Epithelial cell of umbilical artery (primary cell): Measurements from ENCODE around the gene MSH3. TPM values are rescaled to one million over a fixed set of nuclear protein-coding genes. Genes with fewer than 3 reads are reported as not detected.

Experiments used
- total RNA-seq: library from RNA; depleted of rRNA; stranded (reverse); fragments of >200 nt; gene quantifications from 2 replicates; pipeline ENCODE4 v1.2.3, GENCODE V29; 2014

Gene MSH3
- 8.8 and 10.6 TPM in 2 replicates for total RNA-seq

DNA sequence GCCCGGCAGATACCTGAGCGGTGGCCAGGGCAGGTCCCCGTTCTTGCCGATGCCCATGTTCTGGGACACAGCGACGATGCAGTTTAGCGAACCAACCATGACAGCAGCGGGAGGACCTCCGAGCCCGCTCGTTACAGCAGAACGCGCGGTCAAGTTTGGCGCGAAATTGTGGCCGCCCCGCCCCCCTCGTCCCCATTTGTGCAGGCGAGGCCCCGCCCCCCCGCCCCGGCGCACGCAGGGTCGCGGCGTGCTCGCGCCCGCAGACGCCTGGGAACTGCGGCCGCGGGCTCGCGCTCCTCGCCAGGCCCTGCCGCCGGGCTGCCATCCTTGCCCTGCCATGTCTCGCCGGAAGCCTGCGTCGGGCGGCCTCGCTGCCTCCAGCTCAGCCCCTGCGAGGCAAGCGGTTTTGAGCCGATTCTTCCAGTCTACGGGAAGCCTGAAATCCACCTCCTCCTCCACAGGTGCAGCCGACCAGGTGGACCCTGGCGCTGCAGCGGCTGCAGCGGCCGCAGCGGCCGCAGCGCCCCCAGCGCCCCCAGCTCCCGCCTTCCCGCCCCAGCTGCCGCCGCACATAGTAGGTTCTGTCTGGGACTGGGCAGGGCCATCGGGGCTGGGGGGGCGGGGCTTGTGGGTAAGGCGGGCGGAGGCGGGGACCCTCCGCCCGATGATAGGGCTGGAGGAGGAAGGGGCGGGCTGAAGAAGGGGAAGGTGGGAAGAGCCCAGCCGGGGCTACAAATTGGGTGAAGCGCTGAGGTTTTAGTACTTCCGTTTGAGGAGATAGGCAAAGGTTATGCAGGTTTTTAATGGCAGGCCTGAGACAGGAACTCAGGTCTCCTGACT, at the start of gene MSH3, which contains the start of gene DHFR:
TSS of gene MSH3 (plus strand) at position 262 of the 840 bp plus-strand sequence. CDS start at position 338, 76 bp downstream.
TSS of gene DHFR (minus strand) at position 593 of the 840 bp plus-strand sequence. CDS start at position 99, 494 bp downstream.

Other genes starting within 250 kb of the MSH3 start
- 23.1 and 32.5 TPM in 2 replicates for gene ZFYVE16, start 246.6 kb upstream of the MSH3 start, total RNA-seq
- gene FAM151B, start 166.6 kb upstream of the MSH3 start, total RNA-seq: 2.9 and 3.3 TPM in 2 replicates
- gene ANKRD34B, start 84.4 kb upstream of the MSH3 start, total RNA-seq: not detected in 2 replicates
- 23.7 and 39.7 TPM in 2 replicates for gene DHFR, start 331 bp downstream of the MSH3 start, total RNA-seq